Suppressor macrophage treated with lipopolysaccharide for 4 hours (primary cell): ENCODE data around the gene GBGT1.
"Not testable (repeated sequence)": the region's sequence is repeated elsewhere in the genome, so short reads cannot be mapped to it uniquely, and the experiment has no call there.

Source experiments
- DNase-seq: peaks from one replicate; pipeline ENCODE4 v3.0.0-alpha.2; 2020

GBGT1 gene

DNA sequence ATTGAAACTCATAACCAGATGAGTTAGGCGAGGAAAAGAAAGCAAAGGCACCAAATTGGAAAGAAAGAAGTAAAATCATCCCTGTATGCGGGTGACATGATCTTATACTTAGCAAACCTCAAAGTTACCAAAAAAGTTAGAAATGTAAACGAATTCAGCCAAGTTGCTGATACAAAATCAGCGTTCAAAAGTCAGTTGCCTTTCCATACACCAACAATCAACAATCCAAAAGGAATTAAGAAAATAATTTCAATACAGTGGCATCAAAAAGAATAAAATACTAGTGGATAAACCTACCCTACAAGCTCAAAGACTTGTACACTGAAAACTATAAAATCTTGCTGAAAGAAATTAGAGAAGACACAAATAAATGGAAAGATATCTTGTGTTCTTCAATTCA, 30.9 kb upstream of the GBGT1 start:
- DNase-seq = no peak

DNA sequence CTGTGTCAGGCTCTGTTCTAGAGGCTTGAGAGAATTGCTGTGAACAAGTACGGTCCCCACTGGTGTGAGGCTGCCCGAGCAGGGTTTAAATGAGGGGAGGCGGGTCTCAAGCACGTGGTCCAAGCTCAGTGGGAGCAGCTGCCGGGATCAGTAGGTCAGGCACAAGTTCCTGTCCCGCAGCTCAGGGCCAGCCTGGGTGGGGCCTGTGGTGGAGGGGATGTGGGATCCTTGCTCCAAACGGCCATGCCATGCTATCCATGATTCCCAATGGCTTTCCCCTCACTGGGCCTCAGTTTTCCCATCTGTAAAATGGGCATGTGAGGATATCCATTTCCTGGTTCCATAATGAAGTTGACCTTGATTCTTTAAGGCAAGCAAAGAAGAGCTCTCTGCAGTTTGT, 28.3 kb upstream of the GBGT1 start:
- DNase-seq = no peak

- no peak for DNase-seq
These were observed 26.1 kb upstream of the GBGT1 start for GRCh38 chr9:133189826-133190225.

GRCh38 chr9:133188843-133189180, 25.1 kb upstream of the GBGT1 start:
- DNase-seq = no peak

DNA sequence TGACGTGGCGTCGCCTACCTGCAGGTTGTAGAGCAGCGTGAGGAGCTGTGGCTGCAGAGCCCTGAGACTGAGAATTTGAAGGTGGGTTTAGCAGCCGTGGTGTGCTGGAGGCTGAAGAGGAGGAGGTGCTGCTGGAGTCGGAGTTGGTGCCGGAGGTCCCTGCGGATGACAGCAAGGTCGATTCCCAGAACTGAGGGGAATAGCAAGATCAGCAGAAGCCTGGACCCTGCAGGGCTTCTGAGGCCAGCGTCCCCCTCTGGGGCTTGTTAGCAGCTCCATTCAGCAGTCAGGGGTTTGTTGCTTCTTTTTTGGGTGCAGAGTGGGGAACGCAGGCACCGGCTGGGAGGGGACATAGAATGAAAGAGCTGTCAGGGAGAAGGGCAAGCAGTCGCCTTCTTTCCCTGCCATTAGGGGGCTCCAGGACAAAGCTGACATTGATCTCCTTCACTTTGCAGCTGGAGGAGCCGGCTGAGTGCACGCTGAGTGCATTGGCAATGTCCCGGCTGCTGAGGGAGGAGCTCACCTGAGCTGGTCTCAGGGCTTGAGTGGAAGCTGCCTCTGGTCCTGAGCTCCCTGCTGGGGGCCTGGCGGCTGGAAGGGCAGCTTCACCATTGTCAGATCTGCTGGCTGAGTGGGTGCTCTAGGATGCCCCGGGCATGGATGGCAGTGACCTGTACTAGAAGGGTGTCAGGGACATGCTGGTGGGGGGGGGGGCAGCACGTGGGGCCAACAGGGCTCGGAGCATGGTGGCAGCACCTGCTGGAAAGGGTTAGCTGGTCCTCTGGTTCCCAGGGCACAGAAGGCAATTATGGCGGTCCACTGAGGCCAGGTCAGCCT, 24.5 kb upstream of the GBGT1 start:
- no peak for DNase-seq

DNA sequence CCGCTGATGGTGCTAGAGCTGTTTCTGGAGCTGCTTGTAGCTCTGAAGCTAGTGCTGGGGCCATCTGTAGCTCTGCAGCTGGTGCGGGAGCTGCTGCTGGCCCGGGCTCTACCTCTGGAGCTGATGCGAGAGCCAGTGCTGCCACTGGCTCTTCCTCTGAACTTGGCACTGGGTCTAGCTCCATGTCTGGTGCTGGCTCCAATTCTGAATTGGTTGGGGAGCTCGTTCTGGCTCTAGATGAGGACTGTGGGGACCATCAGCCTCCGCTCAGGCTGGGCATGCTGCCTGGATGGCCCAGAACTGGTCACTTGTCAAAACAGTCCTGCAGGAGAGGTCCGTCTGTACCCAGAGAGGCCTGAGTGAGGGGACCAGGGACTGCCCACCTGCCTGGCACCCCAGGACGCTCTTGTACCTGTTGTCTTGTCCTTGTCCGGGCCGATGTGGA, 23.9 kb upstream of the GBGT1 start:
- DNase-seq = no peak

DNA sequence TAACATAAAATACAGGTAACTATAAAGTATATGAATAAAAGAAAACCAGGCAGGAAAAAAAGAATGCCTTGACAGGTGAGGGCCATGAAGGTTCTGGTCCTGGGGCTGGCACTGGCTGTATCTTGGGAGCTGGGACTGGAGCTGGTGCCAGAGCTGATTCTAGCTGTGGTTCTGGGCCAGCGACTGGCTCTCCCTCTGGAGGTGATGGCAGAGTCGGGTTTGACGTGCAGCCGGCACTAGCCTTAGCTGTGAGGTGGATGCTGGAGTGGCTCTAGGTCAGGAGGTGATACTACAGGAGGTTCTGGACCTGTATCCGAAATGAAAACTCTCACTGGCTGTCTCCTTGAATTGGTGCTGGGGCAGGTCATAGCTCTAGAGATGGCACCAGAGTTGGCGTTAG, 23.0 kb upstream of the GBGT1 start:
- DNase-seq = no peak

DNA sequence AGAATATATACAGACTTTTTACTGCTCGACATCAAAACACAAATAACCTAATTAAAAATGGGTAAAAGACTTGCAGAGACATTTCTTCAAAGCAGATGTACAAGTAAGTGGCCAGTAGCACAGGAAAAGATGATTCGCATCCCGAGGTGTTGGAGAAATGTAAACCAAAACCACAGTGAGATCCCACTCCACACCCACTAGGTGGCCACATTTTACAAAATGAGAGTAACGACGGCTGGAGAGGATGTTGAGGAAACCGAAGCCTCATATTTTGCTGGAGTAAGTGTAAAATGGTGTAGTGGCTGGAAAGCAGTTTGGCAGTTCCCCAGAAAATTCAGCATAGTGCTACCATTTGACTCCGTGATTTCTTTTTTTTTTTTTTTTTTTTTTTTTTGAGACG, 21.3 kb upstream of the GBGT1 start:
- DNase-seq = peak; percentile 77

- DNase-seq = no peak
These were observed 18.4 kb upstream of the GBGT1 start for GRCh38 chr9:133182151-133182550.

DNA sequence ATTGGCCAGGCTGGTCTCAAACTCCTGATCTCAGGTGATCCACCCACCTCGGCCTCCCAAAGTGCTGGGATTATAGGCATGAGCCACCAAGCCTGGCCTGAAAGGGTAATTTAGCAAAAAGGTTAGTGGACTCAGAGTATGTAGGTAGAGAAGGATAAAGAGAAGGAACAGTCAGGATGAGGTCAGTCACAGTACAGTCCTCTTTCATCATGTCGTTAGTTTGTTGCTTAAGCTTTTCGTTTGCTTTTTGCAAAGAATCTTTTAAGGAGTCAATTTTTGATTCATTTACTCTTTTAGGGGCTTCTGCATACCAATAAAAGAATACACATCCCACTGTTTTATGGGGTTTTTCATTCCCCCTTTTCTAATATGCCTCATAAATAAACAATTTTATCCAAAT, 17.8 kb upstream of the GBGT1 start:
- DNase-seq = peak; percentile 26

GRCh38 chr9:133180953-133181352, 17.2 kb upstream of the GBGT1 start:
- DNase-seq = no peak

DNA sequence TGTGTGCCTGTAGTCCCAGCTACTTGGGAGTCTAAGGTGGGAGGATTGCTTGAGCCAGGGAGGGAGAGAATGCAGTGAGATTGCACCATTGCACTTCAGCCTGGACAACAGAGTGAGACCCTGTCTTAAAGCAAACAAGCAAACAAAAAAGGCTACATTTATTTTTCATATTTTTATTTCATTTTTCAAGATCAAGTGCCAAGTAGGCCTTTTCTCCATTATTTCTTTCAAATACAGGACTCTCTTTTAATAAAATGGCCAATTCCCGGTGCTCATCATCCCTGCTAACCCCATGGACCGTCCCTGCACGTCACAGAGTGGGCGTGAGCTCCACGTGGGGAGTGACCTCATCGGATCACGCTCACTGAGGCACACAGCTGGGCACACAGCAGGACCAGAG, 9.3 kb upstream of the GBGT1 start:
- DNase-seq = no peak

GRCh38 chr9:133171161-133171961, 7.6 kb upstream of the GBGT1 start:
- DNase-seq = no peak

DNA sequence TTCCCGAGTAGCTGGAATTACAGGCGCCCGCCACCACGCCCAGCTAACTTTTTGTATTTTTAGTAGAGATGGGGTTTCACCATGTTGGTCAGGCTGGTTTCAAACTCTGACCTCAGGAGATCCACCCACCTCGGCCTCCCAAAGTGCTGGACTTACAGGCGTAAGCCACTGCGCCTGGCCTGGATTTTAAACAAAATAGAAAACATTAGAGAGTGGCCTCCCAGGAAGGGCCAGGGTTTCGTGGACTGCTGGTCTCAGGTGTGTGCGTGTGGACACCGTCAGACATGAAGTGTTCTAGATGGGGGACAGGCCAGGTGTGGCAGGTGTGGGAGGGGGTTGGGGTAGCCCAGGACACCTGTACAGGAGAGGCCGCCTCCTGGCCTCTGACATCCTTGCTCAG, 7.0 kb upstream of the GBGT1 start:
- DNase-seq = no peak

- DNase-seq = not testable (repeated sequence)
These were observed 6.0 kb upstream of the GBGT1 start for GRCh38 chr9:133169687-133170086.

DNA sequence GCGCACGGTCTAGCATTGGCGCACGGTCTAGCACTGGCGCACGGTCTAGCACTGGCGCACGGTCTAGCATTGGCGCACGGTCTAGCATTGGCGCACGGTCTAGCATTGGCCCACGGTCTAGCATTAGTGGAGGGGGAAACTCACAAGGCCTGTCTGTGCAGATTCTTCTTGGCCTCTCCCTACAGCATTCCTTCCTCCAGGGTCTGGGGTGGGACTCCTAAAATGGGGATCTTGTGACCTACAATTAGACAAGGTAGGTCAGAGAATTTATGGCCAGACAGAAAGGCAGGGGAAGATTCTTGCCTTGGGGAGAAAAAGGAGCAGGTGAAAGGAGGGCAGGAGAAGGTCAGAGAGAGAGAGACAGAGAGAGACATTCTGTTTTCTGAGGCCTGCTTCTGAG, 5.4 kb upstream of the GBGT1 start:
- DNase-seq = no peak

DNA sequence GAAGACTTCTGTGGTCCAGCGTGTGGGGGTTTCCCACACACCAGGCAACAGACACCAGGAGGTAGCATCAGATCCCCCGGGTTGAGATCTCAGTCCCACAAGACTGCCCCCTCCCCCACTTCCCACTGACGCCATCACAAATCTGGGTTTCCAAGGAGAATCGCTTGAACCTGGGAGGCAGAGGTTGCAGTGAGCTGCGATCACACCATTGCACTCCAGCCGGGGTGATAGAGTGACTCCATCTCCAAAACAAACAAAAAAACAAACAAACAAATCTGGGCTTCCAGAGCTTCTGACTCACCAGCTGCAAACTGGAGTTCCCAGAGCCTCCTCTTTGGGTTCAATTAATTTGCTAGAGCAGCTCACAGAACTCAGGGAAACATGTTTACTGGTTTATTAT, 4.7 kb upstream of the GBGT1 start:
- DNase-seq = no peak

DNA sequence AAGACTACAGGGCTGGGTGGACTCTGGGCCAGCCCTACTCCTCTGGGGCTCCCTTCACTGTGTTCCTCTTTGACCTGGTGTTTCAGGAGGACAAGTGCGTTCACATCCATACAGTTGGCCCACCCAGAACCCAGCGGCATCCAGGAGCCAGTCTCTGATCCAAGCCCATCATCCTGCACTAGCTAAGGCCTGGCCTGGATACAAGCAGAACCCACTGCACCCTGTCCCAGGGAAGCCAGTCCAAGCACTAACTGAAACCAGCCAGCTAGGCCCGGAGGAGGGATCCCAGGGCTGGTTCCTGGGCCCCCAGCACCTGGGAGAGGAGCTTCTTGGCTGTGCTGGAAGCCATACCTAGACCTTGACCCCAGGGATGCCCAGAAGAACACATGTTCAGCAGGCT, 4.1 kb upstream of the GBGT1 start:
- no peak for DNase-seq

GRCh38 chr9:133167096-133167730, 3.5 kb upstream of the GBGT1 start:
- no peak for DNase-seq

GRCh38 chr9:133166392-133166791, 2.7 kb upstream of the GBGT1 start:
- no peak for DNase-seq

DNA sequence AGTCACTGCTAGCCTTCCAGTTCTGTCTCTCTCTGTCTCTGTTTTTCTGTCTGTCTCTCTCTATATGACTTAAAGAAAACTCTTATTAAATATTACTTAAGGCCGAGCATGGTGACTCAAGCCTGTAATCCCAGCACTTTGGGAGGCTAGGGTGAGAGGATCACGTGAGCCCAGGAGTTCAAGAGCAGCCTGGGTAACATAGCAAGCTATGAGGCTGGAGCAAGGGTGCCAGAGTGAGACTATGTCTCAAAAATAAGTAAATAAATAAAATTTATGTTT, 1.7 kb upstream of the GBGT1 start:
- DNase-seq = no peak

GRCh38 chr9:133164191-133164590, 477 bp upstream of the GBGT1 start:
- DNase-seq = no peak

GRCh38 chr9:133162861-133163503, 732 bp downstream of the GBGT1 start:
- DNase-seq = no peak

DNA sequence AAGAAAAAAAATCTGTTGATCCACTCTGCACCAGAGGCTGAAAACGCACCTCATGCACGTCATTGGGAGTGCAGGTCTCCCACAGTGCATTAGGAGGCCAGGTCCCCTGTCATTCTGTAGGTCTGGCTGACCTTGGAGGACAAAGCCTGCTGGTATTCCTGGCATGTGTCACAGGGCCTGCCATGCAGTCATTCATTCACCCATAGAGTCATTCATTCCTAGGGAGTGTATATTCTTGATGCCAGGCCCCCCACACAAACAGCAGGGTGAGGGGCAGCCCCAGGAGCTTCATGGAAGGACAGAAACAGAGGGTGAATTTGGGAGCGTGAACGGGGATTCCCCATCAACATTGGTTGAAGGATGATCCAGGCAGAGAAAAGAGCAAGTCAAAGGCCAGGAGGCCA, 2.2 kb downstream of the GBGT1 start:
- no peak for DNase-seq
